Transverse colon (tissue), 4 donors: ENCODE results near the gene E2F4.
A peak's percentile ranks its signal among the peaks of the same experiment; 100 is the strongest.

ENCODE experiments used
- CTCF ChIP-seq, 5 experiments: fragments of 200-600 bp in 3 of 5; fragments of 450-650 bp in 2 of 5; sonication (generic) in 3 of 5; IDR thresholded peaks; 1 replicate in 2 of 5; 2 replicates in 3 of 5; pipeline ENCODE4 v1.5.1; 2016 to 2017; ENCODE audit warnings: antibody characterized with exemption in 5 of 5, inconsistent platforms in 3 of 5, mild to moderate bottlenecking in 2 of 5, moderate library complexity in 1 of 5
- POLR2A ChIP-seq: fragments of 450-650 bp; IDR thresholded peaks from one replicate; pipeline ENCODE4 v1.6.1; 2016; ENCODE audit warnings: antibody characterized with exemption, mild to moderate bottlenecking, moderate library complexity
- POLR2AphosphoS5 ChIP-seq, 3 donors: sonication (generic); formaldehyde crosslinking; IDR thresholded peaks; one replicate each; pipeline ENCODE4 v1.6.1; 2016; ENCODE audit warnings: antibody characterized with exemption in 3 of 3

DNA sequence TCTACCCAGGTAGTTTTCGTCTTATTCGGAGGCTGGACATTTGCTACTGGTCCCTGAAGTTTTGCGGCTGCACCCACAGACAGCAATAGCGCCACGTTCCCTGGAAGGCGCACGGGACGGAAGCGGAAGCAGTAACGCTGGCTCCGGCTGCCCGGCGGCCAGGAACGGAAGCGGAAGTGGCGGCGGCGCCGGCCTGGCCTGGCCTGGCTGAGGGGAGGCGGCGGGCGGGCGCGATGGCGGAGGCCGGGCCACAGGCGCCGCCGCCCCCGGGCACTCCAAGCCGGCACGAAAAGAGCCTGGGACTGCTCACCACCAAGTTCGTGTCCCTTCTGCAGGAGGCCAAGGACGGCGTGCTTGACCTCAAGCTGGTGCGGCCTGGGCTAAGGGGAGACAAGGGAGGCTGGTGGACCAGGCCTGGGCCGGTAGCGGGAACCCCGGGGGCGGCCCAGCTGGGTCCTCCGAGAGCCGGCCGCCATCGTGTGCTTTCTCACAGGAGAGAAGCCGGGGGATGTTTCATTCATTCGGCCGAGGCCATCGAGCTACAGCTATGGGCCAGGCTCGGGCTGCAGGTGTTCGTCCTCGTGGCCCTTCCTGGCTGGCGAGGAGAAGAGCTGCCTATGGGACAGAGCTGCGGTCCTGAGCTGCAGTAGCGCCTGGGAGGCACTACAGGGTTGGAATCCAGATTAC is at the start of gene E2F4:
- peak; percentile 35 for TF ChIP-seq POLR2A
- no peak for TF ChIP-seq CTCF (IDR thresholded peaks at IDR 0.05)
- TF ChIP-seq POLR2AphosphoS5 (IDR thresholded peaks at IDR 0.05) = peak; percentile 55 to 87 (median 81)
